Body of pancreas (tissue), 4 donors: Measurements from ENCODE around the gene GPATCH1. TPM values are rescaled to one million over a fixed set of nuclear protein-coding genes. Genes with fewer than 3 reads are reported as not detected.

Experiments used
- ATAC-seq: fragments of 150-250 bp; one replicate; pipeline ENCODE4 v1.9.1; 2016
- DNase-seq, 4 donors: peaks; one replicate each; pipeline ENCODE4 v3.0.0-alpha.2; 2019
- H3K27ac ChIP-seq, 4 donors: fragments of 200-600 bp; sonication (generic); 1 replicate in 3 of 4; 2 replicates in 1 of 4; pipeline versions ENCODE4 v1.5.1 to v1.6.1; 2016 to 2019; ENCODE audit warnings: mild to moderate bottlenecking in 1 of 4, mixed read lengths in 1 of 4, moderate library complexity in 1 of 4
- H3K27me3 ChIP-seq, 2 donors: fragments of 200-600 bp; sonication (generic); one replicate each; pipeline ENCODE4 v1.6.0; 2016; ENCODE audit warnings: mild to moderate bottlenecking in 1 of 2
- H3K36me3 ChIP-seq, 2 donors: fragments of 200-600 bp; sonication (generic); replicated peaks in 1 of 2; 2 replicates each; pipeline ENCODE4 v1.5.1; 2016; ENCODE audit warnings: low read depth in 2 of 2; ENCODE audit not compliant: insufficient read depth in 1 of 2
- H3K4me1 ChIP-seq: fragments of 200-600 bp; sonication (generic); one replicate; pipeline ENCODE4 v1.6.0; 2016
- H3K4me3 ChIP-seq, 2 donors: fragments of 200-600 bp; sonication (generic); 1 replicate in 1 of 2; 2 replicates in 1 of 2; pipeline ENCODE4 v1.5.1; 2016 to 2019
- H3K9me3 ChIP-seq, 3 donors: fragments of 200-600 bp; sonication (generic); 1 replicate in 2 of 3; 2 replicates in 1 of 3; pipeline ENCODE4 v1.5.1; 2016
- POLR2A ChIP-seq, 3 donors: fragments of 450-650 bp; IDR thresholded peaks; one replicate each; pipeline ENCODE4 v1.6.1; 2016; ENCODE audit warnings: antibody characterized with exemption in 3 of 3, mild to moderate bottlenecking in 2 of 3
- WGBS, 2 donors: methylation state at CpG; one replicate each; pipeline ENCODE4 v1.1.5; 2017; 5-methylcytosine and 5-hydroxymethylcytosine counted together
- intact Hi-C: fragments of 100-400 bp; cut with DNase I; formaldehyde crosslinking; loops from one replicate; pipeline ENCODE4 v1.15.1; 2023
- total RNA-seq, 2 donors: library from RNA; depleted of rRNA; stranded (reverse); fragments of >200 nt; gene quantifications; one replicate each; pipeline ENCODE4 v1.1.0, GENCODE V29; 2016
- TF ChIP-seq, protein P1 (sequence below), 7 experiments: fragments of 450-650 bp in 4 of 7; fragments of 200-600 bp in 3 of 7; sonication (generic) in 3 of 7; IDR thresholded peaks; one replicate each; pipeline ENCODE4 v1.5.1; 2016 to 2019; ENCODE audit warnings: antibody characterized with exemption in 7 of 7

GPATCH1 gene
- total RNA-seq, 2 donors from 2014 or later, result 6.6 to 7.0 TPM

- H3K9me3 ChIP-seq, result no peaks in the 10 kb centered on the region
- H3K4me1 ChIP-seq, result peaks cover 54% of the 10 kb centered on the region
- peak in 1 of 3 donors; percentile 10 for TF ChIP-seq POLR2A (IDR thresholded peaks at IDR 0.05)
- TF ChIP-seq, protein P1, sequence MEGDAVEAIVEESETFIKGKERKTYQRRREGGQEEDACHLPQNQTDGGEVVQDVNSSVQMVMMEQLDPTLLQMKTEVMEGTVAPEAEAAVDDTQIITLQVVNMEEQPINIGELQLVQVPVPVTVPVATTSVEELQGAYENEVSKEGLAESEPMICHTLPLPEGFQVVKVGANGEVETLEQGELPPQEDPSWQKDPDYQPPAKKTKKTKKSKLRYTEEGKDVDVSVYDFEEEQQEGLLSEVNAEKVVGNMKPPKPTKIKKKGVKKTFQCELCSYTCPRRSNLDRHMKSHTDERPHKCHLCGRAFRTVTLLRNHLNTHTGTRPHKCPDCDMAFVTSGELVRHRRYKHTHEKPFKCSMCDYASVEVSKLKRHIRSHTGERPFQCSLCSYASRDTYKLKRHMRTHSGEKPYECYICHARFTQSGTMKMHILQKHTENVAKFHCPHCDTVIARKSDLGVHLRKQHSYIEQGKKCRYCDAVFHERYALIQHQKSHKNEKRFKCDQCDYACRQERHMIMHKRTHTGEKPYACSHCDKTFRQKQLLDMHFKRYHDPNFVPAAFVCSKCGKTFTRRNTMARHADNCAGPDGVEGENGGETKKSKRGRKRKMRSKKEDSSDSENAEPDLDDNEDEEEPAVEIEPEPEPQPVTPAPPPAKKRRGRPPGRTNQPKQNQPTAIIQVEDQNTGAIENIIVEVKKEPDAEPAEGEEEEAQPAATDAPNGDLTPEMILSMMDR (IDR thresholded peaks at IDR 0.05), result no peak
- no peaks in the 10 kb centered on the region for H3K36me3 ChIP-seq
- no peaks in the 10 kb centered on the region for H3K27me3 ChIP-seq
- DNase-seq (peak; percentile 55 to 80 (median 69)), ATAC-seq (peak; percentile 56)
- no peak overlapping the region for H3K4me3 ChIP-seq
- 45 to 59% methylated on average over 3 to 8 of the region's 8 CpGs for WGBS, 2 donors
- peak overlapping the region in 3 of 4 donors; percentile 64 to 87 (median 70) for H3K27ac ChIP-seq
- intact Hi-C loops, result no loop called here
These were observed 26.4 kb upstream of the GPATCH1 start for GRCh38 chr19:33054623-33055022.

DNA sequence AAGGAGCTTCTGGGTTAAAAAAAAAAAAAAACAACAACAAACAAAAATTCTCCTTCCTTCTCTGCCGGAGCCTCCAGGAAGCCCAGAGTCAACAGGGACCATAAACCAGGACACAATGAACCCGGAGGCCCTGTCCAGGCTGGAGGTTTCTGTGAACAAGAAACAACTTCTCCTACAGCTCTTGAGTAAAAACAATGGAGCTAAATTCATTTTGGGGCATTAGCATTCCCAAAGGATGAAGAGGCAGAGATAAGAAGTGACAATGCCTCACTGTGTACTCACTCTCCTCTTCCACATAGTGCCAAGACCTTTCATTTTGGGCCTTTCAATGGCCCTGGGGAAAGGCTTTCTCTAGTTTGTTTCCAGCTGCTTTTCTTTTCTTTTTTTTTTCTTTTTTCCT, 25.3 kb upstream of the GPATCH1 start:
- Histone ChIP-seq H3K4me1 (peaks cover 47% of the 10 kb centered on the region), H3K36me3 (no peaks in the 10 kb centered on the region), H3K27me3 (no peaks in the 10 kb centered on the region), H3K9me3 (no peaks in the 10 kb centered on the region), H3K4me3 (no peak overlapping the region), H3K27ac (peak overlapping the region in 3 of 4 donors; percentile 64 to 87 (median 70))
- 38 to 45% methylated on average over 2 of the region's 2 CpGs for WGBS, 2 donors
- intact Hi-C loops, result no loop called here
- no peak for DNase-seq
- no peak for ATAC-seq
- TF ChIP-seq, protein P1 (IDR thresholded peaks at IDR 0.05), result no peak
- TF ChIP-seq POLR2A (IDR thresholded peaks at IDR 0.05), result no peak

DNA sequence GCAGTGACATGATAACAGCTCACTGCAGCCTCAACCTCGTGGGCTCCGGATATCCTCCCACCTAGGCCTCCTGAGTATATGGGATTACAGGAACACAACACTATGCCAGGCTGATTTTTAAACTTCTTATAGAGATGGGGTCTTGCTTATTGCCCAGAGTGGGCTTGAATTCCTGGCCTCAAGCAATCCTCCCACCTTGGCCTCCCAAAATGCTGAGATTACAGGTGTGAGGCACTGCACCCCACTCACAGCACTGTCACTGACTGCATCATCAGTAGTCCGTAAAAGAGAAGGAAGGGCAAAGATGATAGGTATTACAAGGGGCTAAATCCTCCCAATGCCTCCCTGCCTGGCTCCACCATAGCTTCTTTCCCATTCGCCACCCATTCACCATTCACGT, 20.4 kb upstream of the GPATCH1 start:
- H3K4me3 ChIP-seq, result no peak overlapping the region
- H3K27me3 ChIP-seq, result no peaks in the 10 kb centered on the region
- DNase-seq (no peak), ATAC-seq (no peak)
- 78 to 86% methylated on average over 5 of the region's 5 CpGs for WGBS, 2 donors
- intact Hi-C loops, result no loop called here
- TF ChIP-seq POLR2A (IDR thresholded peaks at IDR 0.05), result no peak
- TF ChIP-seq, protein P1 (IDR thresholded peaks at IDR 0.05), result no peak
- H3K27ac ChIP-seq, result peak overlapping the region in 1 of 4 donors; percentile 9
- peaks cover 23% of the 10 kb centered on the region for H3K4me1 ChIP-seq
- no peaks in the 10 kb centered on the region for H3K9me3 ChIP-seq
- H3K36me3 ChIP-seq, result no peaks in the 10 kb centered on the region

GRCh38 chr19:33062902-33063301, 18.1 kb upstream of the GPATCH1 start:
- H3K9me3 ChIP-seq, result no peaks in the 10 kb centered on the region
- no peaks in the 10 kb centered on the region for H3K27me3 ChIP-seq
- H3K36me3 ChIP-seq, result no peaks in the 10 kb centered on the region
- H3K4me1 ChIP-seq, result peaks cover 15% of the 10 kb centered on the region
- H3K4me3 ChIP-seq, result no peak overlapping the region
- WGBS, 2 donors, result 49 to 66% methylated on average over 5 of the region's 5 CpGs
- ATAC-seq (no peak), DNase-seq (no peak)
- H3K27ac ChIP-seq, result peak overlapping the region in 2 of 4 donors; percentile 80 to 84
- intact Hi-C loops, result no loop called here
- TF ChIP-seq, protein P1 (IDR thresholded peaks at IDR 0.05), result no peak
- no peak for TF ChIP-seq POLR2A (IDR thresholded peaks at IDR 0.05)

DNA sequence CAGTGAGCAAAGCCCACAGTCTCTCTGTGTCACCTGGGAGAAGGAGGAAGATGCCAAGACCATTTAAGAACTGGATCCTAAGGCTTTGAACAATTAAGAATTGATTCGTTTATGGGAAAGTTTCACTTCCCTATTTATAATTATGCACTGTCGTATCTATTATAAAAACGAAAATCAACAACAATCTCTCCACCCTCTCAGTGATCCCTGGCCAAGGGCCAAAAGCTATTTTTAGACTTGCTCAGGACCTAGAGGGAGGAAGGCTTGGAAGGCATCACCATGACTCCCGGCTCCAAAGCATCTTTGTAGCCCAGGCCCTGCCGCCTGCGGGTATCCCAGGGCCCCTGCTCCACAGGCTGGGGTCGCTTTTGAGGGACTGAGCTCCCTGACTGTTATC, 17.6 kb upstream of the GPATCH1 start:
- H3K4me3 ChIP-seq, result peak overlapping the region in 1 of 2 donors; percentile 83
- DNase-seq (peak; percentile 37 to 46 (median 42)), ATAC-seq (no peak)
- intact Hi-C loops, result no loop called here
- TF ChIP-seq POLR2A (IDR thresholded peaks at IDR 0.05), result no peak
- TF ChIP-seq, protein P1 (IDR thresholded peaks at IDR 0.05), result no peak
- H3K9me3 ChIP-seq, result no peaks in the 10 kb centered on the region
- WGBS, 2 donors, result 11% methylated on average over 4 to 7 of the region's 7 CpGs
- H3K27me3 ChIP-seq, result no peaks in the 10 kb centered on the region
- H3K36me3 ChIP-seq, result no peaks in the 10 kb centered on the region
- peaks cover 15% of the 10 kb centered on the region for H3K4me1 ChIP-seq
- H3K27ac ChIP-seq, result peak overlapping the region in 2 of 4 donors; percentile 80 to 84
